Measurements from ENCODE around the gene AUNIP. TPM values are rescaled to one million over a fixed set of nuclear protein-coding genes. Genes with fewer than 3 reads are reported as not detected.

AUNIP gene
- total RNA-seq, 1 donor from 2014 or later, result 4.7 TPM

DNA sequence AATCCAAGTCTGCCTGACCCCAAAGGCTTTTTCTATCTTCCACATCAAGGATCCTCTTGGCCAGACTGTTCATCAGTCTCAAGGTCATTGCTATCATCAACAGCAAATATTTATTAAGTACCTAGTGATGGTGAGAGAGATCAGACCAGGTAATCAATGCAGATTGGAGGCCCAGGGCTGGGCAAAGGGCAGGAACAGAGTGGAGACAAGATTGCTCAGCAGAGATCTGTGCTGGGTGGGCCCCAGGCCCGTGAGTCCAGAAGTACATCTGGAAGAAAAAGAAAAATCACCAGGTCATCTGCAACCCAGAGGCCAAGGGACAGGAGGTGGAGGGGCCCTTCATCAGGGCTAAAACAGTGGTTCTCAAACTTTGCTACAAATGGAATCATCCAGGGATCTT, 26.3 kb upstream of the AUNIP start:
- no peak overlapping the region for H3K4me3 Mint-ChIP-seq (ENCODE audit: low read depth)
- H3K27ac Mint-ChIP-seq, result no peak overlapping the region
- H3K4me1 Mint-ChIP-seq (ENCODE audit: low read depth), result peaks cover 31% of the 10 kb centered on the region
- H3K36me3 Mint-ChIP-seq (ENCODE audit: insufficient read depth), result peaks cover 12% of the 10 kb centered on the region
- no peak for DNase-seq (ENCODE audit: low spot score, unreplicated experiment)
- no peaks in the 10 kb centered on the region for H3K27me3 Mint-ChIP-seq
- TF ChIP-seq, protein P1, sequence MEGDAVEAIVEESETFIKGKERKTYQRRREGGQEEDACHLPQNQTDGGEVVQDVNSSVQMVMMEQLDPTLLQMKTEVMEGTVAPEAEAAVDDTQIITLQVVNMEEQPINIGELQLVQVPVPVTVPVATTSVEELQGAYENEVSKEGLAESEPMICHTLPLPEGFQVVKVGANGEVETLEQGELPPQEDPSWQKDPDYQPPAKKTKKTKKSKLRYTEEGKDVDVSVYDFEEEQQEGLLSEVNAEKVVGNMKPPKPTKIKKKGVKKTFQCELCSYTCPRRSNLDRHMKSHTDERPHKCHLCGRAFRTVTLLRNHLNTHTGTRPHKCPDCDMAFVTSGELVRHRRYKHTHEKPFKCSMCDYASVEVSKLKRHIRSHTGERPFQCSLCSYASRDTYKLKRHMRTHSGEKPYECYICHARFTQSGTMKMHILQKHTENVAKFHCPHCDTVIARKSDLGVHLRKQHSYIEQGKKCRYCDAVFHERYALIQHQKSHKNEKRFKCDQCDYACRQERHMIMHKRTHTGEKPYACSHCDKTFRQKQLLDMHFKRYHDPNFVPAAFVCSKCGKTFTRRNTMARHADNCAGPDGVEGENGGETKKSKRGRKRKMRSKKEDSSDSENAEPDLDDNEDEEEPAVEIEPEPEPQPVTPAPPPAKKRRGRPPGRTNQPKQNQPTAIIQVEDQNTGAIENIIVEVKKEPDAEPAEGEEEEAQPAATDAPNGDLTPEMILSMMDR (IDR thresholded peaks at IDR 0.05; ENCODE audit: unreplicated experiment), result no peak
- no peaks in the 10 kb centered on the region for H3K9me3 Mint-ChIP-seq (ENCODE audit: low read depth)

- H3K4me3 Mint-ChIP-seq (ENCODE audit: low read depth), result no peak overlapping the region
- no peaks in the 10 kb centered on the region for H3K9me3 Mint-ChIP-seq (ENCODE audit: low read depth)
- H3K27ac Mint-ChIP-seq, result no peak overlapping the region
- H3K27me3 Mint-ChIP-seq, result no peaks in the 10 kb centered on the region
- TF ChIP-seq, protein P1 (IDR thresholded peaks at IDR 0.05; ENCODE audit: unreplicated experiment), result no peak
- H3K36me3 Mint-ChIP-seq (ENCODE audit: insufficient read depth), result peaks cover 2% of the 10 kb centered on the region
- DNase-seq (ENCODE audit: low spot score, unreplicated experiment), result no peak
- H3K4me1 Mint-ChIP-seq (ENCODE audit: low read depth), result peaks cover 31% of the 10 kb centered on the region
Measured at GRCh38 chr1:25881266-25881665, 22.0 kb upstream of the AUNIP start.

DNA sequence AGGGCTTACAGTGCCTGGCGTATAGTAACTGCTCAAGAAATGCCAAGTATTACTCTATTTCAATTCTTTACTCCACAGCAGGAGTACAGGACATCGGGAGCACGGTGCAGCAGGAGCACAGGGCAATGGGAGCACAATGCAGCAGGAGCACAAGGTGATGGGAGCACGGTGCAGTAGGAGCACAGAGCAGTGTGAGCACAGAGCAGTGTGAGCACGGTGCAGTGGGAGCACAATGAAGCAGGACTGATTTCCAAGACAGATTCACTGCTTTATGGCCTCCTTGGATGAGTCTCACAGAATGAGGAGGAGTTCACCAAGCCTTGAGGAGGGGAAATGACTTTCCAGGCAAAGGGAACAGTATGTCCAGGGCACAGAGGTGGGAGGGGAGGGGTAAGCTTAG, 21.3 kb upstream of the AUNIP start:
- Mint-ChIP-seq H3K4me3 (ENCODE audit: low read depth) (no peak overlapping the region), H3K27ac (no peak overlapping the region), H3K27me3 (no peaks in the 10 kb centered on the region), H3K4me1 (ENCODE audit: low read depth) (peaks cover 27% of the 10 kb centered on the region), H3K9me3 (ENCODE audit: low read depth) (no peaks in the 10 kb centered on the region), H3K36me3 (ENCODE audit: insufficient read depth) (no peaks in the 10 kb centered on the region)
- no peak for DNase-seq (ENCODE audit: low spot score, unreplicated experiment)
- TF ChIP-seq, protein P1 (IDR thresholded peaks at IDR 0.05; ENCODE audit: unreplicated experiment), result no peak

GRCh38 chr1:25879675-25880074, 20.4 kb upstream of the AUNIP start:
- Mint-ChIP-seq H3K9me3 (ENCODE audit: low read depth) (no peaks in the 10 kb centered on the region), H3K4me3 (ENCODE audit: low read depth) (no peak overlapping the region), H3K27me3 (no peaks in the 10 kb centered on the region), H3K4me1 (ENCODE audit: low read depth) (peaks cover 29% of the 10 kb centered on the region), H3K36me3 (ENCODE audit: insufficient read depth) (no peaks in the 10 kb centered on the region), H3K27ac (peak overlapping the region; percentile 57)
- TF ChIP-seq, protein P1 (IDR thresholded peaks at IDR 0.05; ENCODE audit: unreplicated experiment), result no peak
- no peak for DNase-seq (ENCODE audit: low spot score, unreplicated experiment)

DNA sequence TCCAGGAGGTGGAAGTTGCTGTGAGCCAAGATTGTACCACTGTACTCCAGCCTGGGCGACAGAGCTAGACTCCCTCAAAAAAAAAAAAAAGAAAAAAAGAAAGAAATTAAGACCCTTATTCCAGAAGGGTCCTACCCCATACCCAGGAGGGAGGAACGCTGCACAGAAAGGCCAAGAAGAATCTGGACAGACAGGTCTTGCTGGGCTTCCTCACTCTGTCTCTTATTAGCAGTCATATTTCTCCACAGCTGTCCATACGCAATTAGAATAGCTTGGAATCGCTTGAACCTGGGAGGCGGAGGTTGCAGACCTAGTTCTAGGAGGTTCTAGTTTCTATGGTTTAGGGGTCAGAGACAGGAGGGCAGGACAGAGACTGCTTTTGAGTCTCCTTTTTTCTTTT, 19.4 kb upstream of the AUNIP start:
- Mint-ChIP-seq H3K27ac (no peak overlapping the region), H3K36me3 (ENCODE audit: insufficient read depth) (no peaks in the 10 kb centered on the region), H3K4me1 (ENCODE audit: low read depth) (peaks cover 29% of the 10 kb centered on the region), H3K9me3 (ENCODE audit: low read depth) (no peaks in the 10 kb centered on the region), H3K4me3 (ENCODE audit: low read depth) (no peak overlapping the region), H3K27me3 (no peaks in the 10 kb centered on the region)
- TF ChIP-seq, protein P1 (IDR thresholded peaks at IDR 0.05; ENCODE audit: unreplicated experiment), result no peak
- DNase-seq (ENCODE audit: low spot score, unreplicated experiment), result no peak
